Suprapubic skin (tissue), 4 donors: ENCODE measurements around the gene SLTM. TPM values are rescaled to one million over a fixed set of nuclear protein-coding genes. Genes with fewer than 3 reads are reported as not detected.
"Not testable (repeated sequence)": the region's sequence is repeated elsewhere in the genome, so short reads cannot be mapped to it uniquely, and the experiment has no call there.

Source experiments
- DNase-seq, 2 donors: peaks; one replicate each; pipeline ENCODE4 v3.0.0-alpha.2; 2019; ENCODE audit warnings: low spot score in 2 of 2
- H3K27ac ChIP-seq: fragments of 200-600 bp; sonication (generic); one replicate; pipeline ENCODE4 v1.5.1; 2019
- H3K27me3 ChIP-seq: fragments of 200-600 bp; sonication (generic); one replicate; pipeline ENCODE4 v1.5.1; 2019
- H3K36me3 ChIP-seq: fragments of 200-600 bp; sonication (generic); one replicate; pipeline ENCODE4 v1.5.1; 2019
- H3K4me1 ChIP-seq: fragments of 200-600 bp; sonication (generic); one replicate; pipeline ENCODE4 v1.5.1; 2019
- H3K4me3 ChIP-seq: fragments of 200-600 bp; sonication (generic); one replicate; pipeline ENCODE4 v1.5.1; 2019; ENCODE audit warnings: mild to moderate bottlenecking
- H3K9me3 ChIP-seq: fragments of 200-600 bp; sonication (generic); one replicate; pipeline ENCODE4 v1.5.1; 2019
- CTCF ChIP-seq, 2 donors: fragments of 200-600 bp in 1 of 2; fragments of 450-650 bp in 1 of 2; sonication (generic) in 1 of 2; IDR thresholded peaks; one replicate each; pipeline ENCODE4 v1.5.1; 2016 to 2019; ENCODE audit warnings: antibody characterized with exemption in 2 of 2, mild to moderate bottlenecking in 1 of 2, moderate library complexity in 1 of 2
- EP300 ChIP-seq: sonication (generic); formaldehyde crosslinking; IDR thresholded peaks from one replicate; pipeline ENCODE4 v1.6.1; 2017; ENCODE audit warnings: antibody characterized with exemption
- POLR2A ChIP-seq, 2 donors: fragments of 450-650 bp; IDR thresholded peaks; one replicate each; pipeline ENCODE4 v1.6.1; 2017; ENCODE audit warnings: antibody characterized with exemption in 2 of 2, mild to moderate bottlenecking in 2 of 2, moderate library complexity in 2 of 2
- POLR2AphosphoS5 ChIP-seq, 3 donors: sonication (generic); formaldehyde crosslinking; IDR thresholded peaks; one replicate each; pipeline ENCODE4 v1.6.1; 2017; ENCODE audit warnings: antibody characterized with exemption in 3 of 3
- WGBS: methylation state at CpG from one replicate; pipeline ENCODE4 v1.1.5; 2018; 5-methylcytosine and 5-hydroxymethylcytosine counted together
- total RNA-seq, 4 donors: library from RNA; depleted of rRNA; stranded (reverse); fragments of >200 nt; gene quantifications; one replicate each; pipeline ENCODE4 v1.1.0, GENCODE V29; 2016

The SLTM gene
- total RNA-seq, 4 donors from 2014 or later, result 73.2 to 213 (median 98.0) TPM

- Histone ChIP-seq H3K9me3 (no peaks in the 10 kb centered on the region), H3K4me1 (no peaks in the 10 kb centered on the region), H3K27me3 (no peaks in the 10 kb centered on the region), H3K36me3 (peaks cover 8% of the 10 kb centered on the region), H3K27ac (no peak overlapping the region), H3K4me3 (no peak overlapping the region)
- TF ChIP-seq EP300 (no peak), CTCF (IDR thresholded peaks at IDR 0.05) (peak in 1 of 2 donors; percentile 7)
- no peak for DNase-seq
- 94% methylated on average over 1 of the region's 1 CpG for WGBS
Measured at GRCh38 chr15:58839485-58839884, 94.0 kb downstream of the SLTM start.

GRCh38 chr15:58833681-58834426 lies 99.6 kb downstream of the SLTM start:
- not testable (repeated sequence) for H3K27me3 ChIP-seq, DNase-seq, H3K4me3 ChIP-seq, H3K4me1 ChIP-seq, H3K9me3 ChIP-seq, H3K27ac ChIP-seq
- 72% methylated on average over 9 of the region's 9 CpGs for WGBS
- peaks cover 35% of the 10 kb centered on the region for H3K36me3 ChIP-seq

GRCh38 chr15:58830556-58830955 lies 102.9 kb downstream of the SLTM start:
- Histone ChIP-seq H3K36me3 (peaks cover 43% of the 10 kb centered on the region), H3K27me3 (no peaks in the 10 kb centered on the region), H3K4me3 (no peak overlapping the region), H3K27ac (no peak overlapping the region), H3K9me3 (no peaks in the 10 kb centered on the region), H3K4me1 (no peaks in the 10 kb centered on the region)
- no peak for DNase-seq
- 88% methylated on average over 2 of the region's 2 CpGs for WGBS
- TF ChIP-seq EP300 (no peak), POLR2AphosphoS5 (IDR thresholded peaks at IDR 0.05) (no peak), CTCF (IDR thresholded peaks at IDR 0.05) (no peak), POLR2A (IDR thresholded peaks at IDR 0.05) (no peak)

Other genes starting within 250 kb of the SLTM start
- 10 to 100 TPM; 45.1 to 57.0 (median 52.5) TPM for gene ADAM10, start 184.0 kb downstream of the SLTM start, total RNA-seq
- gene MINDY2, start 162.4 kb downstream of the SLTM start, total RNA-seq, result 10 to 100 TPM; 11.4 to 31.1 (median 20.5) TPM
- 10 to 100 TPM; 15.2 to 34.4 (median 22.2) TPM for gene RNF111, start 54.0 kb upstream of the SLTM start, total RNA-seq
- 10 to 100 TPM in 2 of 4 donors, 1 to 10 TPM in 2; 8.6 to 17.7 (median 11.8) TPM for gene CCNB2, start 171.5 kb upstream of the SLTM start, total RNA-seq